GM19468 (cell line): ENCODE data around the gene OXSM.

Source experiments
- ATAC-seq: cut with Tn5 transposase; IDR thresholded peaks from one replicate; pipeline ENCODE4 v1.9.1; 2021; ENCODE audit warnings: mild to moderate bottlenecking, moderate library complexity, moderate number of reproducible peaks; ENCODE audit not compliant: unreplicated experiment; ENCODE audit errors: extremely low read depth

Gene OXSM

DNA sequence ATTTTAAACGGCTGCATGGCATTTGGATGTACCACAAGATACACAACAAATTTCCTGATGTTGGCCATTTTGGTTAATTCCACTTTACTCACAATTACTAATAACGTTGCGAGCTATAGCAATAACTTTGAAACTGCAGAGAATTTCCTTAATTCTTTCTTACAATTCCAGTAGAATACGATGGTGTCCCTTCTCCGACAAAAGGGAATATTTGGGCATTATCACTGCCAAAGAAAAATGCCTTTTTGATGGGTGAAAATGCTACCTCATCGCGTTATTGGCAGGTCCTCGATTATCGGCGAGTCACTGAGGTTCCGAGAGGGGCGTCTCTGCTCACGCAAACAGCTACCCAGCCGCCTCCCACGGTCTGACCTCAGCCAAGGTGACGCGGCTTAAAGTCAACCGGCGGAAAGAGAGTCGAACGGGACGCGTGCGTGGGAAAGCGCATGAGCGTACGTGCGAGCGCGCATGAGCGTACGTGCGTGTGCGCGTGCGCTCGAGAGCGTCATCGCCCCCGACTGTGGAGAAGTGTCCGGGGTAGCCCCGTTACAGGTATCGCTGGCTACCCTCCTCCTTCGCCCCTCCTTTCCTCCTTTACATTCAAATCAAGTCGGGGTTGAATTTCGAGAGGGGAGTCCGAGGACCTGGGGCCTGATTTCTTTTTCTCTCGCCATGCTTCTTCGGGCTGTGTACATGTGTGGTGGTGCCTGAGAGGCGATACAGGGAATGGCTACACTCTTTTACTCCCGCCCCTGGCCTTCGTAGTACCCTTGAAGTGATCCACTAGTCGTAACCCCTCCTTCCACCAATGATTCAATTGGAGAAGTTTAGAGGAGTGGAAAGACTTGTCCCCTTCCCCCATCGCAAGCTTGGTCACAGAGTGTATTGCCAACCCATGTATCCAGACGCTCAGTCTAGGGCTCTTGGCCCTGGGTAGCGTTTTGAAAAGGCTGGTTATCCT lies at the start of gene OXSM:
Gene OXSM, plus strand, starts transcription at position 495 of the 961 bp plus-strand sequence. CDS start 931 bp downstream, outside the sequence.
- ATAC-seq, result peak; percentile 95

DNA sequence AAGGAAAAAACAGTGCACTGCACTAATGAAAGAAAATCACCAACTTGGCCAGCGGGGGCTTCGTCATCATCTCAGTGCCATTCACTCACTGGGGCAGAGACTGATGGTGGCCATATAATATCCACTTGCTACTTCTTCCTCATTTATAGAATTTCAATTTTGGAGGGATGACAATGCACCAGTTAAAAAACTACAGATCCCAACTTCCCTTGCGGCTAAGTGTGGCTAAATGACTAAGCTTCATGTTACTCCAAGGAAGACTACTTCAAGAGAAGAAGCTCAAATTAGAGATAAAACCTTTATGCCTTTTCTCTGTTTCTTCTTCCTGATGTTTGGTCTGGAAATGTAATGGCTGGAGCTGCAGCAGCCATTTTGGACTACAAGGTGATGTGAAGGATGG lies 45.4 kb upstream of the OXSM start:
- ATAC-seq, result no peak

DNA sequence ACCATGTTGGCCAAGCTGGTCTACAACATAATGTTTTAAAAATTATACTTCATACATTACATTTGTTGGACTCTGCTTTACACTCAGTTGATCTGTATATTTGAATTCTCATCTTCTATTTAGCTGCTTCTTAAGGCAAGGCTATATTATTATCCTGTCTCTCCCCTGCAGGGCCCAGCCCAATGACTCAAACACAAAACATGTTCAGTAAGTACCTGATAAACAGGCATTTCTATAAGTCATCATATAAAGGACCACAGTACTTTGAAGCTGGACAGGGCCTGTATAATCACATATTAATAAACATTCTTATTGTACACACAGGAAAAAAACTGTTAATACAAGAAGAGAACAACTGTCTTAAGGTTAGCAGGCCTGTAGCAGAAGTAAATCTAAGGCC lies 42.9 kb upstream of the OXSM start:
- ATAC-seq, result no peak

DNA sequence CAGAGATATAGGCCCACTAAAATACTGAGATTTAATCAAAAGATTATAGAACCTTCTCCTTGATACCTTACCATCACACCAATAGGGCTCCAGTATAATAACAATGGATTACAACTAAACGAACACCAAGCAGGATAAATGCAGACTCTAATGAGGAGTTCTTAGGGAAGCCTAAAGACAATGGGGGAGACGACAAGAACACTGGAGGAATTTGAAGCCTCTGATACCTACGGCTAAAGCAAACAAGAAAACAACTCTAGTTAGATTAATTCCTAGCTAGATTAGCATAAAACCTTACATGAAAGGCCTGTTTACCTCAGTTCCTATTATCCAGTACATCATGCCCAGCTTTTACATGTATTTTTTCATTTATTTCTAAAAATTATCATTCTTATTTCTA lies 41.7 kb upstream of the OXSM start:
- ATAC-seq, result no peak

DNA sequence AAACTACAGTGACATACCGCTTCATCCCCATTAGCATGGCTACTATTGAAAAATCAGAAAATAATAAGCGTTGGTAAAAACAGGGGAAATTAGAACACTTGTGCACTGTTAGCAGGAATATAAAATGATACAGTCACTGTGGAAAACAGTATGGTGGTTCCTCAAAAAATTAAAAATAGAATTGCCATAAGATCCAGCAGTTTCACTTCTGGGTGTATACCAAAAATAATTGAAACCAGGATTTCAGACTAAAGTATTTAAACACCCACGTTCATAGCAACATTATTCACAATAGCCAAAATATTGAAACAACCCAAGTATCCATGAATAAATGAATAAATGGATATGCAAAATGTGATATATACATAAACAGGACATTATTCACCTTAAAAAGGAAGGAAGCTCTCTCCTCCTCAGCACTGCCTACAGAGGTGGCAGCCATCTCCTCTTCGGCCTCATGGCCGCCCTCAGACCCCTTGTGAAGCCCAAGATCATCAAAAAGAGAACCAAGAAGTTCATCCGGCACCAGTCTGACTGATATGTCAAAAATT lies 40.8 kb upstream of the OXSM start:
- ATAC-seq, result no peak

DNA sequence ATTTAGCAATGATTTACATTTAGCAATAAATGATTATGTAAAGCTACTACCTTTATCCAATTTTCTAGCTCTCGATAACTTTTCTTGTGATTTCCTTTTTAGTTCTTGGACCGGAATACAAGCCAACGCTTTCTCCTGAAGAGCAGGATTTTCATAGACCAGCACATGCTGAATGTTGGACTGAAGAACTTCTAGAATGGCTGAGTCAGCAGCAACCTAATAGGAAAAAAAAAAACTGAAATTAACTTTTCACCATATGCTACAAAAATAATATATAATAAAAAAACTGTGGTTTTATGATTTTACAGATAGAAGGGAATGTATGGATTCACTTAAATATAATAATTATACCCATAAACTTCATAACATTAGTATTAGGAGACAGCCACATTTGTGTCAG lies 38.8 kb upstream of the OXSM start:
- no peak for ATAC-seq

DNA sequence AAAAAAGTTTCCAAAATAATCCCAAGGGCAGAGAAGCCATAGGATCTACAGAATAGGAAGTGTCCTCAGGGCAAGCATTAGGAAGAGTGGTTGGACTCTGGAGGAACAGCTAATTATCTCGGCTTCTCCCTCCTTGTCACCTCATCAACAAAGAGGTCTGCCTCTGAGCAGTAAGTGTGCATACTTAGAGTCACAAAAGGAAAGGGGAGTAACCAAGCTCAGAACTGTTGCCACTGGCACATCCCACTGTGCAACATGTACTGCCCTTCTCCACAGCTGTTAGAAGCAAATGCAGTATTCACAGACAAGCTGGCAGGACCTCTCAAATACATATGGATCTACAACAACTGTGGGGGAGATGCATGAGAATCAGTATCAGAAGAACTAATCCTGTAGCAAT lies 38.2 kb upstream of the OXSM start:
- ATAC-seq, result no peak

DNA sequence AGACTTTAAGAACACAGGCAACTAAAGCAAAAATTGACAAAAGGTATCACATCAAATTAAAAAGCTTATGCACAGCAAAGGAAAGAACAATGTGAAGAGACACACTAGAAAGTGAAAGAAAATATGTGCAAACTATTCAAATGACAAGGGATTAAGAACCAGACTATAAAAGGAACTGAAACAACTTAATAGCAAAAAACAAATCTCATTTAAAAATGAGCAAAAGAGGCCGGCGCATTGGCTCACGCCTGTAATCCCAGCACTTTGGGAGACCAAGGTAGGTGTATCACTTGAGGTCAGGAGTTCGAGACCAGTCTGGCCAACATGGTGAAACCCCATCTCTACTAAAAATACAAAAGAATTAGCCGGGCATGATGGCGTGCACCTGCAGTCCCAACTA lies 21.0 kb upstream of the OXSM start:
- peak; percentile 82 for ATAC-seq

DNA sequence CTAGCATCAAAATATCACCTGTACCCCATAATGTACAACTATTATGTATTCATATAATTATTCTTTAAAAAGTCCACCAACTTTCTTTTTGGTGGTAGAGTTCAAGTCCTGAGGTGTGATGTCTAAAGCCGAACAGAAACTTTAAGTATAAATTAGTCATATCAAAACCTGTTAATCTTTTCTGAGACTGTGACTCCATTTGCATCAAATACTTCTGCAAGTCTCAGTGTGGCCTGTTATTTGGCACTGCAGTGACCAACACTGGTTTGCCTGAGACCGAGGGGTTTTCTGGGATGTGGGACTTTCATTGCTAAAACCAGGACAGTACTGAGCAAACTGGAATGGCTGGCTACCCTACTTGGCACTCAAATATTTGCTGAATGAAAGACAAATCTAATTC lies 14.0 kb upstream of the OXSM start:
- no peak for ATAC-seq

DNA sequence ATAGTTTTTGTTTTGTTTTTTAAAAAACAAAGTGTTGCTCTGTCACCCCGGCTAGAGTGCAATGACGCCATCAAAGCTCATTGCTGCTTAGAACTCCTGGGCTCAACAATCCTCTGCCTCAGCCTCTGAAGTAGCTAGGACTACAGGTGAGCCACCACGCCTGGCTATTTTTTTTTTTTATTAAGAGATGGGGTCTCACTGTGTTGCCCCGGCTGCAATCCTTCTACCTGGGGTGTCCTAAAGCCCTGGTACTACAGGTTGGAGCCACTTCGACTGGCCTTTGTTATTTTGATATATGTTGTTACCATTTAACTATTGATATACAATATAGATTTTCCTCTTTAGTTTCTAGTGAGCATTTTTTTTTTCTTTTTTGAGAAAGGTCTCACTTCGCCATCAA lies 9.3 kb upstream of the OXSM start:
- ATAC-seq, result no peak

DNA sequence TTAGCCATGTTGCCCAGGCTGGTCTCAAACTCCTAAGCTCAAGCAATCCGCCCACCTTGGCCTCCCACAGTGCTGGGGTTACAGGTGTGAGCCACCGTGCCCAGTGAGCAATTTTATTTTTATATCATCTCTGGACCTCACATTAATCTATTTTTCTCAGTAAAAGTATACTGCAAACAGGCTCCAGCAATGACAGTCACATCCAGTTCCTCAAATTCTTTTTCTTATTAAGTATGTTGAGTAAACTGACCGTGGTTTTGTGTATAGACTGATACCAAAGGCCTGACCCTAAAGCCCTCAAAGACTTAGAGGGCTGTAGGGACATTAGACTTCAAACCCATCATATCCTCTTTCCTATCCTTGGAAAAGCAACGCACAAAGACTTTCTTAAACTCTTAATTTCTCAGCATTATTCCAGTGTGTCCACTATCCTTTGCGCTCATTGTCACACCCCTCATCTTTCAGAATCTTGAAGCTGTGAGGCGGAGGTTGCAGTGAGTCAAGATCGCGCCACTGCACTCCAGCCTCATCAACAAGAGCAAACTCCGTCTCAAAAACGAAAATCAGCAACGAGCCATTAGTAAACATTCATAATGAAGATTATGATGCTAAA lies 8.6 kb upstream of the OXSM start:
- ATAC-seq, result no peak

DNA sequence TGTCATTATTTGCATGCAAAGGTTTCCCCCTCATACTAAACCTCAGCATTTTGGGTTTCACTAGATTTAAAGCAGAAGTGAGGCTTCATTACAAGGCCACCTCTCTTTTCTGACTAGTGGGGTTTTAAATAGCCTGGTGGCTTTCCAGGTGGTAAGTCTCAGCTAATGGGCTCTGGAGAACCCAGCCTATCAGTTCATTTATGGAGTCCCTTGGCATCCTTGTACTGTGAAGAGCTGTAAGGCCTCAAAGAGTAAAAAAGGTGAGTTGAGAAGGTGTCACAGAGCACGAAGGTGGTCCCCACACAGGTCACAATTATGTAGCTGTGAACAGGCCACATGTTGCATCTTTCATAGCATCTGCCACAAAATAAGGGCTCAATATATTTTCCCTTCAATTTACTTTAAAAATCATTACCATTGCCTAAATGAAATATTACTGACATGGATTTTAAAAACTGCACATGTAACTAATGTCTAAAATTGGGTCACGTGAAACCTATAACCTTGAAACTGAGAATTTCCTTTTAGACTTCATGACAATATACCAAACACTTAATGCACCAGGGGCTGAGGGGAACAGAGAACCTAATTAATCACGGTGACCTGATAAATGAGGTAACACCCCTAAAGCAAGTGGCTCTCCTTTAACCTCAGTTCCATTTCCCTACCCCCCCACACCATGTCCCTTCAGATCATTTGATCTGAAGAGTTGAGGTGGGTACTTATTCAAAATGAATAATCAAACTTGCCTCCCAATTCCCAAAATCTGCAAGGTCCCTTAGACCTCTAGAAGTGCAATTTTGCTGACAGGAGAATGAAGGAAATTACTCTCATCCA lies 7.9 kb upstream of the OXSM start:
- ATAC-seq, result peak; percentile 55

DNA sequence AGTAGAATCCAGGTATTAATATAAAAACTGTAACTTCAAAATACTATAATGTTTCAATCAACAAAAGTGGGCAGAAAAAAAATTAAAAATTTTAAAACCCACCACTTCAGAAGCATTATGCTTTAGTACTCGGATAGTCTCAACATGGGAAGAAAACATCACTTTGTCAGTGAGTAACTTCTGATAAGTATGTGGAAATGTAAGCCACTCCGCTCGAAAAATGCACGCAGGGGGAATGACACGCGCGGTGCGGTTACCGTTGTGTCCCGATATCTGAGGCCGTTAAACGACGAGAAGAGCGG lies 7.3 kb upstream of the OXSM start:
- no peak for ATAC-seq

DNA sequence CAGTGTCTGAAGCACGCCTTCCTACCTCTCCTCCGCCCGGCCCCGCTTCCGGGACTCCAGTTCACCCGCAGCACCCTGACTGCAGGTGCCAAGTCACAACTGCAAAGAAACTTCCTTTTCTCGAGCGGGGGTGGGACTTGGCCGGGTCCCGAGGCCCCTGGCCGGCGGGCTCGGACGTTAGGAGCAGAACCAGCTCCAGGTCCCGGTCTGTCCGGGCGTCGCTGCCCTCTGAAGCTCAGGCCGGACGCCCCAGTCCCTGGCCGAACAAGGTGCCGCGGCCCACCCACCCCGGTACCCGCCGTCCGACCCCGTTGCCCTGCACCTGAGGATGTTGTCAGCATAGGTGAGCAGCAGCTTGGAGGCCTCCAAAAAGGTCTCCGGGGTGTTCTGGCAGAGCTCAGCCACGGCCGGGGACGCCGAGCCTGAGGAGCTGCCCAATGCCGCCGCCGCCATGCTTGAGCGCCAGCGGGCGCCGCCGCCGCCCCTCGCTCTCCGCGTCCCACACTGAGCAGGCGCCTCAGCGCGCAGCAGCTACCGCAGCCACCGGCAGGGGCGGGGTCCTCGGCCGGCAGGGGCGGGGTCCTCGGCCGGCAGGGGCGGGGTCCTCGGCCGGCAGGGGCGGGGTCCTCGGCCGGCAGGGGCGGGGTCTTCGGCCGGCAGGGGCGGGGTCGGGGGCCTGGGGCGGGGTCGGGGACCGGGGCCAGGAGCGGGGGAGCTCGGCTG lies 6.8 kb upstream of the OXSM start, which contains the start of gene NGLY1:
Gene NGLY1, minus strand, starts transcription at position 506 of the 723 bp plus-strand sequence. Its CDS starts 53 bp downstream, at position 453.
- peak; percentile 65 for ATAC-seq

DNA sequence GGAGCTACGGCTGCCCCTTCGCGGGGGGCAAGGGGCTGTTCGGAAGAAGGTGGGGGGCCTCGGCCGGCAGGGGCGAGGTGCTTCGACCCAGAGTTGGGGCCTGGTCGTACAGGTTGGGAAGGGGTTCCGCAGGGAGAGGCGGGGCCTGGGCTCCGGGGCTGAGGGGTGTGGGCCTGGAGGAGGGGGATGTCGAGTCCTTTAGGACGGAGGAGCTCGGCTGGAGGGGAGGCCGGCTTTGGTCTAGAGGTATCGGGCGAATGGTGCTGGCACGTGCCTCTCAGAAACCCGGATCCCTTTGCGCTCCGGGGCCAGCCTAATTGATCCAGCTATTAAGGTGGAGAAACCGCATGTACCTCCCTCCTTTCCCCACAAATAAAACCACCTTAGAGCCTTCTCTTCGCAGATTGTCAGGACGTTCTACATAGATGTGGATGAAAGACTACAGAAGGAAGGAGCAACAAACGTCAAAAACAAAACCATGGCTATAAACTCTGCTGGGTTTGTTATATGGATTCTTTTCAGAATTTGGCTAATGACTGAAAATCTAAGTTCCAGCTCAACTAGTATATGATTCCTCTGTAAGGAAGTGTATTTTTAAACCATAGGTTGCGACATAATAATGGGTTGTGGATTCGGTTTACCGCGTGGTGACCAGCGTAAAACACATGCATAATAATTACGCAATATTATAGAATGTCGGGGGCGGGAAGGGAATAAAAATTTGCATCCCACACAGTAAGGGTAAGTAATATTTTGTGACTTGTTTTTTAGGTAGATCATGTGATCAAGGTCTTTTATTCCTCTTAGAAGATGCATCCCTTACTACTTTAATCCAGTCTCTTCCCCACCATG lies 6.0 kb upstream of the OXSM start:
- ATAC-seq, result no peak

DNA sequence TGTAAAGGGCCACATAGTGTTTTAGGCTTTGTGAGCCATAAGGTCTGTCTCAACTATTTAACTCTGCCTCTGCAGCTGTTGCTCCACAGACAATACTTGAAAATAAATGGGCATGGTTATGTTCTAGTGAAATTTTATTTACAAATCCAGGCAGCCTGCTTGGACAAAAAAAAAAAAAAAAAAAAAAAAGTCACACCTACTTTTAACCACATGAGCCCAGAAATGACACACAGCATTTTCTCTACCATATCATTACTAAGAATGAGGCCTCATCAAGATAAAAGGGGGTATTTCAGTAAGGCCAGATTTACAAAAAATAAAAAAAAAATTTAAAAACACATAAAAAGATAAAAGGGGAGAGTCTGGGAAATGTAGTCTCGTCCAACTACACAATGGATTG lies 4.9 kb upstream of the OXSM start:
- no peak for ATAC-seq

DNA sequence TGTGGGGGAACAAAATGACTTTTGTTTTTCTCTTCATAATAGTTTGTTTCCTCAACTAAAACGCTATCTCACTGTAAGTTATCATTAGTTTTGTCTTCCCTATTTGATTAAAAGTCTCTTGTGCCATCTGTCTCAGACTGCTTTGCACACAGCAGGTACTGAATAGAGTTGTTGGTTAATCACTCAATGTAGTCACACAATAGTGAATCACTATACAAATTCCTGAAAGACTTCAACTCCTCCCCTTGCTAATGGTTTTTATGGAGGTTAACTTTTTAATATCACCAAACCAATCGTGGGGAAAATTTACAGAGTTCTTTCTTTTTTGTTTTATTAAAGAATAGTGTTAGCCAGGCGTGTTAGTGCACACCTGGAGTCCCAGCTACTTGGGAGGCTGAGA lies 4.1 kb upstream of the OXSM start:
- no peak for ATAC-seq

DNA sequence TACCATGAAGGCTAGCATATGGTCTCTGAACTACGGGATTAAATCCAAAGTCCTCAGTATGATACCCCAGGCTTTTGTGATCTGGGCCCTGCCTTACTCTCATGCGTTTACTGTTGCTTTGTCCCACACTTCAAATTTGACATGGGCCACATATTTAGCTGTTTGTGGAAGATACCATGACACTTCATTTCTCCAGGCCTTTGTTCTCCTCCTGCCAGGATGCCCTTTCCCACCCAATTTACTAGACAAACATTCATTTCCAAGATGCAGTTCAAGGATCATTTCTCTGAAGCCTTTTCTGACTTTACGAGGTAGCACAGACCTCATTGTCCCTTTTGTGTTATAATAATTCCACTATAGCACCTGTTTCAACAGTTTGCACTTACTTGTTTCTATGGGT lies 2.2 kb upstream of the OXSM start:
- no peak for ATAC-seq

DNA sequence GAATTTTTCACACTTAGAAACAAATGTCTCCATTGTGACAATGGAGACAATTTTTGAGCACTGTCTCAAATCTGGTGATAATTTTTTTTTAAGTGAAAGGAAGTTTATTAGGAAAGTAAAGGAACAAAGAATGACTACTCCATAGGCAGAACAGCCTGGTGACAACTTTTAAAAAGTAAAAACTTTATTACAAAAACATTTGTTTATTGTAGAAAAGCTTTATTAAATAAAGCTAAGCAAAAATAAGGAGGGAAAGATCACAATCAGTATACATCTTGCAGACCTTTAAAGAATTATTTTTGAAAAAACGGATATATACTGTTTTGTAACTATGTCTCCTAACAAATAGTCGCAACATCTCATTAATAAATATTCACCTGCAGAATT lies 688 bp upstream of the OXSM start:
- no peak for ATAC-seq
